HG02981 (cell line): Measurements from ENCODE around the gene ARHGAP19.
"Not testable (repeated sequence)": the region's sequence is repeated elsewhere in the genome, so short reads cannot be mapped to it uniquely, and the experiment has no call there.

ENCODE experiments used
- ATAC-seq: cut with Tn5 transposase; IDR thresholded peaks from one replicate; pipeline ENCODE4 v1.9.1; 2021; ENCODE audit warnings: mild to moderate bottlenecking, moderate library complexity; ENCODE audit not compliant: unreplicated experiment

The ARHGAP19 gene

GRCh38 chr10:97290076-97290475, 2.4 kb downstream of the ARHGAP19 start:
- ATAC-seq, result not testable (repeated sequence)

GRCh38 chr10:97280783-97281182, 11.7 kb downstream of the ARHGAP19 start:
- no peak for ATAC-seq

GRCh38 chr10:97279121-97279815, 13.2 kb downstream of the ARHGAP19 start:
- no peak for ATAC-seq

- ATAC-seq, result no peak
Measured at GRCh38 chr10:97278491-97278989, 13.9 kb downstream of the ARHGAP19 start.

- no peak for ATAC-seq
Measured at GRCh38 chr10:97277551-97277950, 14.9 kb downstream of the ARHGAP19 start.

- no peak for ATAC-seq
Measured at GRCh38 chr10:97274828-97275227, 17.6 kb downstream of the ARHGAP19 start.

- ATAC-seq, result no peak
Measured at GRCh38 chr10:97273700-97274099, 18.7 kb downstream of the ARHGAP19 start.

GRCh38 chr10:97270523-97271154, 21.8 kb downstream of the ARHGAP19 start:
- ATAC-seq, result no peak

- no peak for ATAC-seq
Measured at GRCh38 chr10:97267671-97268070, 24.8 kb downstream of the ARHGAP19 start.

GRCh38 chr10:97265095-97265494, 27.3 kb downstream of the ARHGAP19 start:
- not testable (repeated sequence) for ATAC-seq

GRCh38 chr10:97263971-97264370, 28.5 kb downstream of the ARHGAP19 start:
- ATAC-seq, result no peak

GRCh38 chr10:97261656-97262055, 30.8 kb downstream of the ARHGAP19 start:
- ATAC-seq, result no peak

GRCh38 chr10:97261183-97261582, 31.3 kb downstream of the ARHGAP19 start:
- no peak for ATAC-seq

- ATAC-seq, result no peak
Measured at GRCh38 chr10:97259119-97259518, 33.3 kb downstream of the ARHGAP19 start.

GRCh38 chr10:97256356-97256755, 36.1 kb downstream of the ARHGAP19 start:
- ATAC-seq, result no peak

GRCh38 chr10:97255512-97256293, 36.7 kb downstream of the ARHGAP19 start:
- no peak for ATAC-seq

- ATAC-seq, result no peak
Measured at GRCh38 chr10:97254694-97255093, 37.7 kb downstream of the ARHGAP19 start.

GRCh38 chr10:97250952-97251351, 41.5 kb downstream of the ARHGAP19 start:
- no peak for ATAC-seq

- ATAC-seq, result no peak
Measured at GRCh38 chr10:97243836-97244235, 48.6 kb downstream of the ARHGAP19 start.

GRCh38 chr10:97238855-97239254, 53.6 kb downstream of the ARHGAP19 start:
- no peak for ATAC-seq

GRCh38 chr10:97235353-97235752, 57.1 kb downstream of the ARHGAP19 start:
- ATAC-seq, result no peak

GRCh38 chr10:97234400-97234799, 58.0 kb downstream of the ARHGAP19 start:
- no peak for ATAC-seq
